ENCODE results near the gene SSR1.

Gene SSR1

DNA sequence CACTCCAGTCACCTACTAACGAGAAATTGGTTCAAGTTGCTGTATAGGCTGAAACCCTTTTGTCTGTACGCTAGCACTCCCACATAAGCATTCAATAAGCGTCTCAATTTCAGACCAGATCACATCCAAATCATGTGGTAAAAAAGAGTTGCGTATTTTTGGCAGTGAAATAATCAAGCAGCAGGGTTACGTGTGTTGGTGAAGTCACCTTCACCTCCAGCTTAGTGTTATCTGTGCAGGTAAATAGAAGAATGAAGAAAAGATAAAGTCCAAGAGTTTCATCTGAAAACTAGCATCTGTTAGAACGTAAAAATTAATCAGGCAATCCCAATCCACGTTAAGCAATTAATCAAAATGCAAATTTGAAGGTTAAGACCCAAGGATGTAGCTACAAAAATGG, 11.3 kb downstream of the SSR1 start:
- no peak overlapping the region for H3K4me3 ChIP-seq (ENCODE audit: low read length)
- H4K20me1 ChIP-seq (ENCODE audit: insufficient read depth, low read length) = peaks cover 5% of the 10 kb centered on the region; the same call in 1 of the 2 replicates
- H3K9me3 ChIP-seq (replicated peaks; ENCODE audit: insufficient read depth, low read length) = no peaks in the 10 kb centered on the region
- H3K4me2 ChIP-seq (ENCODE audit: low read depth, low read length) = no peak overlapping the region
- H2AFZ ChIP-seq (ENCODE audit: low read length) = no peak overlapping the region
- H3K9me2 ChIP-seq (replicated peaks; ENCODE audit: insufficient read depth, low read length) = no peaks in the 10 kb centered on the region
- H3K36me3 ChIP-seq (replicated peaks; ENCODE audit: insufficient read depth, low read length) = peaks cover 42% of the 10 kb centered on the region
- no peaks in the 10 kb centered on the region for H3K4me1 ChIP-seq (ENCODE audit: low read length)
- peaks cover 9% of the 10 kb centered on the region; the same call in 1 of the 2 replicates for H3F3A ChIP-seq (ENCODE audit: insufficient read depth, low read length)
- H3K79me2 ChIP-seq (ENCODE audit: low read length) = peaks cover 84% of the 10 kb centered on the region
- no peaks in the 10 kb centered on the region for H3K27me3 ChIP-seq (replicated peaks; ENCODE audit: insufficient read depth, low read length)
- H3K9ac ChIP-seq (ENCODE audit: low read length) = no peak overlapping the region
- no peak overlapping the region for H3K27ac ChIP-seq (ENCODE audit: low read length)
- TF ChIP-seq EZH2 (optimal IDR thresholded peaks at IDR 0.05; ENCODE audit: low read depth, low read length) = no peak
- TF ChIP-seq, protein P1, sequence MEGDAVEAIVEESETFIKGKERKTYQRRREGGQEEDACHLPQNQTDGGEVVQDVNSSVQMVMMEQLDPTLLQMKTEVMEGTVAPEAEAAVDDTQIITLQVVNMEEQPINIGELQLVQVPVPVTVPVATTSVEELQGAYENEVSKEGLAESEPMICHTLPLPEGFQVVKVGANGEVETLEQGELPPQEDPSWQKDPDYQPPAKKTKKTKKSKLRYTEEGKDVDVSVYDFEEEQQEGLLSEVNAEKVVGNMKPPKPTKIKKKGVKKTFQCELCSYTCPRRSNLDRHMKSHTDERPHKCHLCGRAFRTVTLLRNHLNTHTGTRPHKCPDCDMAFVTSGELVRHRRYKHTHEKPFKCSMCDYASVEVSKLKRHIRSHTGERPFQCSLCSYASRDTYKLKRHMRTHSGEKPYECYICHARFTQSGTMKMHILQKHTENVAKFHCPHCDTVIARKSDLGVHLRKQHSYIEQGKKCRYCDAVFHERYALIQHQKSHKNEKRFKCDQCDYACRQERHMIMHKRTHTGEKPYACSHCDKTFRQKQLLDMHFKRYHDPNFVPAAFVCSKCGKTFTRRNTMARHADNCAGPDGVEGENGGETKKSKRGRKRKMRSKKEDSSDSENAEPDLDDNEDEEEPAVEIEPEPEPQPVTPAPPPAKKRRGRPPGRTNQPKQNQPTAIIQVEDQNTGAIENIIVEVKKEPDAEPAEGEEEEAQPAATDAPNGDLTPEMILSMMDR (IDR thresholded peaks at IDR 0.05; ENCODE audit: low read length) = no peak
- TF ChIP-seq EZH2phosphoT487 (IDR thresholded peaks at IDR 0.05; ENCODE audit: low read length) = no peak
- DNase-seq = no peak

GRCh38 chr6:7300926-7301325, 12.1 kb downstream of the SSR1 start:
- Histone ChIP-seq H2AFZ (ENCODE audit: low read length) (no peak overlapping the region), H3K9ac (ENCODE audit: low read length) (no peak overlapping the region), H3K36me3 (replicated peaks; ENCODE audit: insufficient read depth, low read length) (peaks cover 42% of the 10 kb centered on the region), H3K4me2 (ENCODE audit: low read depth, low read length) (no peak overlapping the region), H3K9me3 (replicated peaks; ENCODE audit: insufficient read depth, low read length) (no peaks in the 10 kb centered on the region), H3K79me2 (ENCODE audit: low read length) (peaks cover 80% of the 10 kb centered on the region), H3K27ac (ENCODE audit: low read length) (no peak overlapping the region), H3F3A (ENCODE audit: insufficient read depth, low read length) (peaks cover 9% of the 10 kb centered on the region; the same call in 1 of the 2 replicates), H3K4me1 (ENCODE audit: low read length) (no peaks in the 10 kb centered on the region), H3K9me2 (replicated peaks; ENCODE audit: insufficient read depth, low read length) (no peaks in the 10 kb centered on the region), H4K20me1 (ENCODE audit: insufficient read depth, low read length) (peaks cover 7% of the 10 kb centered on the region), H3K4me3 (ENCODE audit: low read length) (no peak overlapping the region), H3K27me3 (replicated peaks; ENCODE audit: insufficient read depth, low read length) (no peaks in the 10 kb centered on the region)
- TF ChIP-seq EZH2phosphoT487 (IDR thresholded peaks at IDR 0.05; ENCODE audit: low read length) = no peak
- TF ChIP-seq, protein P1 (IDR thresholded peaks at IDR 0.05; ENCODE audit: low read length) = no peak
- no peak for TF ChIP-seq EZH2 (optimal IDR thresholded peaks at IDR 0.05; ENCODE audit: low read depth, low read length)
- no peak for DNase-seq

DNA sequence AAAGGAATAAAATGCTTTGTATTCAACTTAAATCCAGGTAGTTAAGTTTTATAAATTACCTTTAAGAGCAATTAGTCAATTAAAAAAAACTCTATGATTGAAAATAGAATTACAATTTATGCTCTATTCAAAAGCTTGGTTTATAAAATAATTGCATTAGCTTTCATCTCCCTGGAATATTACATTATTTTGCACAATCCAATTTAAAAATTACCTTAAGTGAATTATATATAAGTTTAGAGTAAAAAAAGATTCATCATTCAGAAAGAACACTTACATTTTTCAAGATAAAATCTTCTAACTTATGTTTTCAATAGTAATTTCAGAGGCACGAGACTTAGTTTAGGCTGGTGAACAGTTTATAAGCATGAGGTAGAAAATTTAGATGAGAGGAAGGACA, 14.9 kb downstream of the SSR1 start:
- no peak for DNase-seq
- Histone ChIP-seq H3K27me3 (replicated peaks; ENCODE audit: insufficient read depth, low read length) (no peaks in the 10 kb centered on the region), H3F3A (ENCODE audit: insufficient read depth, low read length) (peaks cover 9% of the 10 kb centered on the region; the same call in 1 of the 2 replicates), H3K9ac (ENCODE audit: low read length) (no peak overlapping the region), H3K27ac (ENCODE audit: low read length) (no peak overlapping the region), H4K20me1 (ENCODE audit: insufficient read depth, low read length) (peaks cover 8% of the 10 kb centered on the region; the same call in 1 of the 2 replicates), H3K4me2 (ENCODE audit: low read depth, low read length) (no peak overlapping the region), H3K4me3 (ENCODE audit: low read length) (no peak overlapping the region), H3K36me3 (replicated peaks; ENCODE audit: insufficient read depth, low read length) (peaks cover 45% of the 10 kb centered on the region), H3K79me2 (ENCODE audit: low read length) (peaks cover 63% of the 10 kb centered on the region), H2AFZ (ENCODE audit: low read length) (no peak overlapping the region), H3K4me1 (ENCODE audit: low read length) (no peaks in the 10 kb centered on the region), H3K9me2 (replicated peaks; ENCODE audit: insufficient read depth, low read length) (no peaks in the 10 kb centered on the region), H3K9me3 (replicated peaks; ENCODE audit: insufficient read depth, low read length) (no peaks in the 10 kb centered on the region)
- no peak for TF ChIP-seq EZH2phosphoT487 (IDR thresholded peaks at IDR 0.05; ENCODE audit: low read length)
- TF ChIP-seq, protein P1 (IDR thresholded peaks at IDR 0.05; ENCODE audit: low read length) = no peak
- TF ChIP-seq EZH2 (optimal IDR thresholded peaks at IDR 0.05; ENCODE audit: low read depth, low read length) = no peak

All from MM.1S (cell line).